Dermis blood vessel endothelial cell (primary cell): ENCODE data around the gene GNB2. TPM values are rescaled to one million over a fixed set of nuclear protein-coding genes. Genes with fewer than 3 reads are reported as not detected.
"Not testable (repeated sequence)": the region's sequence is repeated elsewhere in the genome, so short reads cannot be mapped to it uniquely, and the experiment has no call there.

ENCODE experiments used
- DNase-seq: peaks from one replicate; pipeline ENCODE4 v3.0.0; 2010
- total RNA-seq: library from RNA; depleted of rRNA; stranded (reverse); fragments of >200 nt; gene quantifications from 2 replicates; pipeline ENCODE4 v1.2.3, GENCODE V29; 2014

Gene GNB2
- total RNA-seq, 1 donor from 2014 or later, result 85.4 TPM

GRCh38 chr7:100665168-100665726, 8.3 kb upstream of the GNB2 start:
- no peak for DNase-seq

- no peak for DNase-seq
Observed at GRCh38 chr7:100667331-100668068, 6.0 kb upstream of the GNB2 start.

- DNase-seq, result no peak
Observed at GRCh38 chr7:100668069-100668449, 5.5 kb upstream of the GNB2 start.

DNA sequence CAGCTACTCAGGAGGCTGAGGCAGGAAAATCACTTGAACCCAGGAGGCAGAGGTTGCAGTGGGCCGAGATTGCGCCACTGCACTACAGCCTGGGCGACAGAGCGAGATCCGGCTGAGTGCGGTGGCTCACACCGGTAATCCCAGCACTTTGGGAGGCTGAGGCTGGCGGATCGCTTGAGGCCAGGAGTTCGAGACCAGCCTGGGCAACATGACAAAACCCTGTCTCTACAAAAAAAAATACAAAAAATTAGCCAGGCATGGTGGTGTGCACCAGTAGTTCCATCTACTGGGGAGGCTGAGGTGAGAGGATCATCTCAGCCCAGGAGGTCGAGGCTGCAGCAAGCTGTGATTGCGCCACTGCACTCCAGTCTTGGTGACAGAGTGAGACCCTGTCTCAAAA, 4.4 kb upstream of the GNB2 start:
- not testable (repeated sequence) for DNase-seq

GRCh38 chr7:100670074-100670473, 3.5 kb upstream of the GNB2 start:
- DNase-seq, result no peak

DNA sequence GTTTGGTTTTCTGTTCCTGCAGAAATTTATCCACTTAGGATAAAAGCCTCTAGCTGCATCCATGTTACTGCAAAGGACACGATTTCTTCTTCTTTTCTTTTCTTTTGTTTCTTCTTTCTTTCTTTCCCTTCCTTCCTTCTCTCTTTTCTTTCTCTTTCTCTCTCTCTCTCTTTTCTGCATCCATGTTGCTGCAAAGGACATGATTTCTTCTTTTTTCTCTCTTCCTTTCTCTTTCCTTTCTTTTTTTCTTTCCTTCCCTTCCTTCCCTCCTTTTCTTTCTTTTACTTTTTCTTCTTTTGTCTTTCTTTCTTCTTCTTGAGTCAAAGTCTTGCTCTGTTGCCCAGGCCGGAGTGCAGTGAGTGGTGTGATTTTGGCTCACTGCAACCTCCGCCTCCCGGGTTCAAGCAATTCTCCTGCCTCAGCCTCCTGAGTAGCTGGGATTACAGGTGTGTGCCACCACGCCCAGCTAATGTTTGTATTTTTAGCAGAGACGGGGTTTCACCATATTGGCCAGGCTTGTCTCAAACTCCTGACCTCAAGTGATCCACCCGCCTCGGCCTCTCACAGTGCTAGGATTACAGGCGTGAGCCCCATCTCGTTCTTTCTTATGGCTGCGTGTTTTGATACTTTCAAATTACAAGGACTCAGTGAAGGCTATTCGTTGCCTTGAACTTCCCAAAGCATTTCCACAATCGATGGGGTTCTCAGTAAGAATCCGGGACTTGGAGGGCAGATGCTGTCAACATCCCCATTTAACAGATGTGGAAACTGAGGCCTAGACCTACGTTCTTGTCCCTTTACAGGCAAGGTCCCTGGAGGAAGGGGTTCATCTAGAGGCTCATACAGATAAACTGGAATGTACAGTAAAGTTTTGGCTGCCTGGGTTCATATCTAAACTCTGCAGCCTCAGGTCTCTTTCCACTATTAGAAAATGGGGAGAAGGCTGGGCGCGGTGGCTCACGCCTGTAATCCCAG, 1.9 kb upstream of the GNB2 start:
- DNase-seq, result no peak

DNA sequence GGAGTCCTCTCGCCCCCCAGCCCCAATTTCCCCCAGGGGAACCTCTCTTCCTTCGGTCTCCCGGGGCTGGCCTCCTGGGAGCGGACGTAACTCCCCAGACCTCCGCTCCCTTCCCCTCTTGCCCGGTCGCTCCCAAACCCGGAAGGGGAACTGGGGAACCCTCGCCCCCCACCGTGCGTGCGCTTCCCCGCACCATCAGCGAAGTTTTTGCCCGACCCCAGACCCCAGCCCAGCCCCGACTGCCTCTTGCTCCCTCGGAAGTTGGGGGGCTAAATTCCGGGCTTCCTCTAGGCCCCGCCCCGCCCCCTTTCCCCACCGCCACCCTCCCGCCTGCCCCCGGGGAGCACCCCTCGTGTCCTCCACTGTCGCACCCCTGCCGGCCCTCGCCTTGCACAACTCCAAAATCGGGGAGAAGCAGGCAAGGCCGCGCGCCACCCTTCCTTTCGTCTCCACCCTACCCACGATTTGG, 436 bp downstream of the GNB2 start:
- DNase-seq, result no peak

DNA sequence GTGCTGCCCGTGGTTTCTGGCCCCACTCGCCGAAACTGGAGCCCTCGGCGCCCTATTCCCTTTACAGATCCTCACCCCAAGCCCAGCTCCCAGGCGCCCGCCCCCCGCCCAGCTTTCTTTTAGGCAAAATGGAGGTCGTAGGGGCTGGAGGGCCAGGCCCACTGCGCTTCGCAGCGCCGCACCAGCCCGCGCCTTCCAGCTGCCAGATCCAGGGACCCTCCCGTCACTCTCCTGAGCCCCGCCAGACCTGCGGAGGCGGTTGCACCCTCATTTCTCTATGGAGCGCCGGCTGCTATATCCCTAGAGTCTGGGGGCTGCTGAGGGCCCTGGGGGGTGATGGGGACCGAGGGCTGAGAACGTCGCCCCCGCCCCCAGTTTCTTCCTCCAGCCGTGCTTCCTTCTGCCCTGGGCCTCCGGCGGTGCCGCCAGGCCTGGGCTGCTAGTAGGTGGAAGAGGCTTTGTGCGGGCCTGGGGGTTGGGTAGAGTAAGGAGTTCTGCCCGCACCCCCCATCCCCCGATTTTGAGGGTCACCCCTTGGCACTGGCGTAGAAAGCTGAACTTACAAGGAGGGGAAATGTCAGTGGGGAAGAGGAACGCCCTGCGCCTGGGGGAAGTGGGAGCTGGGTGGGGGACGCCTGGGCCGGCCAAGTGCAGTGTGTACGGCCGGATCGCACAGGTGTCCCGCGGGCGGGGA, 1.0 kb downstream of the GNB2 start:
- peak; percentile 40 for DNase-seq

- peak; percentile 22 for DNase-seq
Observed at GRCh38 chr7:100675105-100675451, 1.5 kb downstream of the GNB2 start.

- DNase-seq, result peak; percentile 62
Observed at GRCh38 chr7:100675581-100676350, 2.2 kb downstream of the GNB2 start.

GRCh38 chr7:100676501-100677306, 3.2 kb downstream of the GNB2 start:
- DNase-seq, result no peak

- no peak for DNase-seq
Observed at GRCh38 chr7:100677308-100678267, 4.0 kb downstream of the GNB2 start.

- DNase-seq, result no peak
Observed at GRCh38 chr7:100678291-100678984, 4.9 kb downstream of the GNB2 start.

- no peak for DNase-seq
Observed at GRCh38 chr7:100679129-100679926, 5.8 kb downstream of the GNB2 start.

GRCh38 chr7:100679927-100680575, 6.5 kb downstream of the GNB2 start:
- no peak for DNase-seq

- no peak for DNase-seq
Observed at GRCh38 chr7:100680576-100681271, 7.2 kb downstream of the GNB2 start.
